ENCODE measurements around the gene KDM3B. TPM values are rescaled to one million over a fixed set of nuclear protein-coding genes. Genes with fewer than 3 reads are reported as not detected.

KDM3B gene
- total and polyA plus RNA-seq, 12 donors: 23.2 to 68.4 (median 49.4) TPM

- WGBS, 4 donors: 65 to 78% (median 70%) methylated on average over 4 of the region's 4 CpGs
- DNase-seq: no peak
- intact Hi-C loops (cut with DNase I): no loop called here
These were observed 130.2 kb downstream of the KDM3B start for GRCh38 chr5:138482638-138483037.

More at GRCh38 chr5:138482638-138483037, 130.2 kb downstream of the KDM3B start:
- TF ChIP-seq POLR2A (IDR thresholded peaks at IDR 0.05): no peak
- TF ChIP-seq CTCF (IDR thresholded peaks at IDR 0.05): no peak
- H3K27ac ChIP-seq: no peak overlapping the region
- H3K36me3 ChIP-seq (replicated peaks in 1 of 2): no peaks in the 10 kb centered on the region
- H3K4me1 ChIP-seq (replicated peaks in 1 of 2): peaks cover 0 to 5% of the 10 kb centered on the region in 2 donors
- no peaks in the 10 kb centered on the region for H3K9me3 ChIP-seq (replicated peaks in 1 of 3)
- H3K4me3 ChIP-seq: no peak overlapping the region
- no peaks in the 10 kb centered on the region for H3K27me3 ChIP-seq

Small RNA genes within 50 kb of the gene (small RNA-seq; reads per million reads assigned to genes)
- 0 reads per million in 2 donors for gene AC113403.1

Other genes starting within 250 kb of the KDM3B start
- 10 to 100 TPM in 1 of 9 donors, 1 to 10 TPM in 7, under 1 TPM in 1; 0.24 to 10.3 (median 5.4) TPM for gene NME5, start 213.3 kb upstream of the KDM3B start, total RNA-seq
- 10 to 100 TPM; 14.6 to 22.0 (median 15.7) TPM for gene NME5, start 213.3 kb upstream of the KDM3B start, polyA plus RNA-seq
- gene BRD8, start 174.1 kb upstream of the KDM3B start, total RNA-seq: 10 to 100 TPM; 16.4 to 71.4 (median 42.3) TPM
- 10 to 100 TPM; 45.0 to 74.9 (median 66.7) TPM for gene BRD8, start 174.1 kb upstream of the KDM3B start, polyA plus RNA-seq
- gene KIF20A, start 173.6 kb upstream of the KDM3B start, total RNA-seq: 10 to 100 TPM in 1 of 9 donors, 1 to 10 TPM in 8; 1.3 to 16.0 (median 2.1) TPM
- 1 to 10 TPM in 1 of 3 donors, under 1 TPM in 2; 0.32 to 1.8 (median 0.54) TPM for gene KIF20A, start 173.6 kb upstream of the KDM3B start, polyA plus RNA-seq
- 10 to 100 TPM; 11.2 to 57.6 (median 20.6) TPM for gene CDC23, start 139.4 kb upstream of the KDM3B start, total RNA-seq
- 10 to 100 TPM in 1 of 3 donors, 1 to 10 TPM in 2; 7.6 to 37.3 (median 8.3) TPM for gene CDC23, start 139.4 kb upstream of the KDM3B start, polyA plus RNA-seq
- 1 to 10 TPM in 1 of 9 donors, under 1 TPM in 7, not detected in 1; 0.18 to 4.0 (median 0.37) TPM for gene GFRA3, start 78.1 kb upstream of the KDM3B start, total RNA-seq
- 1 to 10 TPM in 1 of 3 donors, under 1 TPM in 2; 0.26 to 1.8 (median 0.40) TPM for gene GFRA3, start 78.1 kb upstream of the KDM3B start, polyA plus RNA-seq
- gene CDC25C, start 20.9 kb upstream of the KDM3B start, total RNA-seq: 1 to 10 TPM in 1 of 9 donors, under 1 TPM in 4, not detected in 4; 0.28 to 5.2 (median 0.32) TPM
- gene CDC25C, start 20.9 kb upstream of the KDM3B start, polyA plus RNA-seq: under 1 TPM; 0.24 to 0.57 (median 0.32) TPM
- 100 to 1,000 TPM in 1 of 9 donors, 10 to 100 TPM in 8; 19.9 to 143 (median 30.8) TPM for gene FAM53C, start 14.4 kb upstream of the KDM3B start, total RNA-seq
- gene FAM53C, start 14.4 kb upstream of the KDM3B start, polyA plus RNA-seq: 10 to 100 TPM; 11.9 to 23.3 (median 15.9) TPM
- 10 to 100 TPM in 1 of 9 donors, 1 to 10 TPM in 8; 2.4 to 14.3 (median 5.0) TPM for gene REEP2, start 86.4 kb downstream of the KDM3B start, total RNA-seq
- gene REEP2, start 86.4 kb downstream of the KDM3B start, polyA plus RNA-seq: 10 to 100 TPM in 2 of 3 donors, 1 to 10 TPM in 1; 9.1 to 39.7 (median 11.8) TPM
- 100 to 1,000 TPM in 1 of 9 donors, 10 to 100 TPM in 6, 1 to 10 TPM in 2; 4.3 to 221 (median 35.4) TPM for gene EGR1, start 112.8 kb downstream of the KDM3B start, total RNA-seq
- gene EGR1, start 112.8 kb downstream of the KDM3B start, polyA plus RNA-seq: 10 to 100 TPM; 42.9 to 61.5 (median 59.8) TPM
- 100 to 1,000 TPM in 3 of 9 donors, 10 to 100 TPM in 6; 41.9 to 178 (median 73.6) TPM for gene ETF1, start 190.6 kb downstream of the KDM3B start, total RNA-seq
- gene ETF1, start 190.6 kb downstream of the KDM3B start, polyA plus RNA-seq: 100 to 1,000 TPM in 1 of 3 donors, 10 to 100 TPM in 2; 25.4 to 171 (median 27.8) TPM
- 100 to 1,000 TPM; 376 to 948 (median 501) TPM for gene HSPA9, start 222.7 kb downstream of the KDM3B start, total RNA-seq
- 1,000 to 10,000 TPM in 1 of 3 donors, 100 to 1,000 TPM in 1, 10 to 100 TPM in 1; 92.3 to 1,206 (median 155) TPM for gene HSPA9, start 222.7 kb downstream of the KDM3B start, polyA plus RNA-seq

All from adrenal gland (tissue), 12 donors.